ENCODE data around the gene SP8. TPM values are rescaled to one million over a fixed set of nuclear protein-coding genes. Genes with fewer than 3 reads are reported as not detected.
A peak's percentile ranks its signal among the peaks of the same experiment; 100 is the strongest.

The SP8 gene
- total RNA-seq, 1 experiment from 2014 or later = not detected

DNA sequence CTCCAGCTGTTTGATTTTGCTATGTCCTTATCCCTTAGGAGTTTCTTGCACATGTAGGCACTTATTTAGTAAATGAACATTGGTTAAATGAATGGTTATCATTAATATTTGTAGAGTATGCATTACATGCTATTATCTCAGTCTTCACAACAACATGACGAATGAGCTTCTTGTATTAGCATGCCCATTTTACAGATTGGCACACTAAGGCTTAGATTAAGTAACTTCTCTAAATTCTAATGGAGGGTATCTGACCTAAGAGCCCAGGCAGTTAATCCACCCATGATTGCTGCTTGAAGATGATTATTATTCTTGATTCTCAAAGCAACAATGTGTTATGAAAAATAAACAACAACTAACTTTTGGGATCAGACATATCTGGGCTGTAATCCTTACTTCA is 32.7 kb downstream of the SP8 start:
- DNase-seq (ENCODE audit: low read depth) = no peak

DNA sequence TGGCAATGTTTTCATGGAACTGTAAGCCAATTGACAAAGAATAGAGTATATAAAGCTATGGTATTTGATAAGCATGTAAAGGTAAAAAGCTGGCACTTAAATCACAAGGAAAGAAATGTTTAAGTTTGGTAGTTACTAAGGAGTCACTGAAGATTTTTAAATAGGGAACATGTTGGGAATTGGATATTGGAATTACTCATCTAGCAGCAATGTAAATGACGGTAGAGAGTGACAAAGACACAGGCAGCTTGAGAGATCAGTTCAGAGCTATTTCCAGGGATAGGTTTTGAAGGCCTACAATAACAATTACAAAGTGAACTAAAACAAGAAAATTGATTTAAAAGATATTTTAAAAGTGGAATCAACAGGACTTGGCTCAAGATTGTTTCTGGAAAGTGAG is 36.8 kb downstream of the SP8 start:
- DNase-seq (ENCODE audit: low read depth) = no peak

GRCh38 chr7:20748853-20749252 is 37.8 kb downstream of the SP8 start:
- no peak for DNase-seq (ENCODE audit: low read depth)

DNA sequence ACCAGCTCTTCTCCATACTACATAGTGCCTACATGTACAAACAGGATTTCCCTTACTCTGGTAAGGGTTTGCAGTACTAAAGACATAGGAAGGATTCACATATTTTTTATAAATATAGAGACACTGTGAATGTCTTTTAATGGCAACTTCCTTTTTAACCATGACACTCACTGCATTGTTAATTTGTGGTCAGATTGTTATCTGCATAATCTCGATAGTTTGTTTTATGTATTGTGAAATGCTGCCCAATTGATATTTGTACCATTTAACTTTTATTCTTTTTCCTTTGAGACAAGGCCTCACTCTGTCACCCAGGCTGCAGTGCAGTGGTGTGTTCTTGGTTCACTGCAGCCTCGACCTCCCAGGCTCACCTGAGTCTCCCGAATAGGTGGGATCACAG is 39.7 kb downstream of the SP8 start:
- DNase-seq (ENCODE audit: low read depth) = no peak

DNA sequence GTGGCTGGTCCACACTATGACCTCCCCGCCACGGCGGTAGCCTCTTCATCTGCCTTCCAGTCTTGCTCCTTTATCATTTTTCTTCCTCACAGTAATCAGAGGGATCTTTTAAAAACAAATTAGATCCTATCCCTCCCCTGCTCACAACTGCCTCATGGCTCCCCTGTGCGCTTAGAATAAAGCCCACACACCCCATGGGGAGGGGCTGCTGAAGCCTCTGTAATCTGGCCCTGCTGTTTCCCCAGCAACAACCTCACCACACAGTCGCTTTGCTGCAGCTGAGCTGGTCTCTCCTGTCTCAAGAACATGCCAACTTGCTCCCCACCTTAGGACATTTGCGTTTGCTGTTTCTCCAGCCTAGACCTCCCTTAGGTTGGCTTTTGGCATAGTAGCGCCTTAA is 41.0 kb downstream of the SP8 start:
- no peak for DNase-seq (ENCODE audit: low read depth)

- DNase-seq (ENCODE audit: low read depth) = peak; percentile 25
Measured at GRCh38 chr7:20744954-20745446, 41.7 kb downstream of the SP8 start.

DNA sequence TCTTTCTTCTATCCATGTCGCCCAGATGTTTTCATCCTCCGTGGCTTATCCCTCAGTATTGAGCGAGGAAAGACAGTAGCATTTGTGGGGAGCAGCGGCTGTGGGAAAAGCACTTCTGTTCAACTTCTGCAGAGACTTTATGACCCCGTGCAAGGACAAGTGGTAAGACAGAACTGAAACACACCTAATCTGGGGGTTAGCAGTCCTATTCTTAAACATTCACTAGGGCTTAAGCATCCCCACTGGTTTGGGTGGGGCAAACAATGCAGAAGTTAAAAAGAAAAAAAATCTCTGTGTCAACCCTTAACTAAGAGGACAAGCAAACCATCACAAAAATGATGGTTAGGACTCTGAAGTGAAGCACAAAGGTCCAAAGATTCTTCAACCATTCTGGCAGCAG is 43.8 kb downstream of the SP8 start:
- no peak for DNase-seq (ENCODE audit: low read depth)

- no peak for DNase-seq (ENCODE audit: low read depth)
Measured at GRCh38 chr7:20741801-20742200, 44.9 kb downstream of the SP8 start.

DNA sequence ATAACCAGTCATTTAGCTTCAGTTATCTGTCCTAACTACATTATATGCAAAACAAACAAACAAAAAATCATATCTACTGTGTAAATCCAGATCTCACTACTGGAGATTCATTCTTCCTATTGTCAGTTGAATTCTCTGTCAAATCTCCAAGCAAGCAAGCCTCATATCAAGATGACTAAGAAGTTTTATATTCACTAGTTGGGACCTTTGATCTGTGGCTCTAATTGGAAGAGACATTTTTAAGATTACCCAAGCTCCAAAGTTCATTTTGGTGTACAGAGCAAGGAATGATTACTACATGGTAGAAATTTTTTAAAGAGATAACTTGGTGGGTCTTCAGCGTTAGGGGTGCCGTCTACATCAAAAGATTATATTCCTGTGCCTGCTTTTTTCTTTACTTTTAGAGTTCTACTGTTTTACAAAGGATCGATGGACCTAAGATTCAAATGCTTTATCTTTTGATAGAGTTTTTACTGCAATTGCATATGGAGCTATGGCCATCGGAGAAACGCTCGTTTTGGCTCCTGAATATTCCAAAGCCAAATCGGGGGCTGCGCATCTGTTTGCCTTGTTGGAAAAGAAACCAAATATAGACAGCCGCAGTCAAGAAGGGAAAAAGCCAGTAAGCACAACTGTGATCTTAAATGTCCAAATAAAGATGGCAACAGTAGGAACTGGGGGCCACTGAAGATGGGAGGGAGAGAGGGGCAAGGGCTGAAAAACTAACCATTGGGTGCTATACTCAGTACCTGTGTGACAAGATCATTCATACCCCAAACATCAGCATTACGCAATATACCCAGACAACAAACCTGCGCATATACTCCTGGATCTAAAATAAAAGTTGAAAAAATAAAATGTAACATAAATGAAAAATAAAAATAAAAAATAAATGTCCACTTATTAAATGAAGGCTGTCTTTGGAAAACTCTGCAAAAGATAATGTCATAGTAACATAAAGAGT is 47.9 kb downstream of the SP8 start:
- no peak for DNase-seq (ENCODE audit: low read depth)

DNA sequence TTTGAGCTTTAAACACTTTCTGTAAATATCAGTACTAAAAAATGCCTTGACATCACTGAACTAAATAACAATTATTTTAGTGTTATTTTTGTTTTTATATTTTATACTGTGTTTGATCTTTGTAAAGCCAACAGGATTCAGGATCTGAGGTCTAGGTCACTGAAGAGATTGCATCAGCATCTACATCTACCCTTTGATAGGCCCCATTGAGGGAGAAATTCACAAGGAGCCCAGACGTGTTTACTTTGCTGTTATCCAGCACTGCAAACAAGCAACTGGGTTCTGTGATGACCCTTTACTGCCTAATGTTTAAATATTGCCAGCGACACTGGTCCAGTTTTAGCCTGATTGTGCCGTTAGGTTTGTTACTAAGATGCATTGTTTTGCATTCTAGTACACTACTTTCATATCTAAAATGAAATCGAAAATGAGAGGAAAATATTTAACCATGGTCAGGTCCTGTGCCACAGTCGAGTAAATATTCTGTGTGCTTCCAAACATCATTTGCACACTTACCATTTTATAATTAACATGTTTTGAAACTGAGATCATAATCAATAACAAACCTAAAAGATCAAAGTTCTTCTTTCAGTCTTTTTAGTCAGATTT is 48.7 kb downstream of the SP8 start:
- no peak for DNase-seq (ENCODE audit: low read depth)

DNA sequence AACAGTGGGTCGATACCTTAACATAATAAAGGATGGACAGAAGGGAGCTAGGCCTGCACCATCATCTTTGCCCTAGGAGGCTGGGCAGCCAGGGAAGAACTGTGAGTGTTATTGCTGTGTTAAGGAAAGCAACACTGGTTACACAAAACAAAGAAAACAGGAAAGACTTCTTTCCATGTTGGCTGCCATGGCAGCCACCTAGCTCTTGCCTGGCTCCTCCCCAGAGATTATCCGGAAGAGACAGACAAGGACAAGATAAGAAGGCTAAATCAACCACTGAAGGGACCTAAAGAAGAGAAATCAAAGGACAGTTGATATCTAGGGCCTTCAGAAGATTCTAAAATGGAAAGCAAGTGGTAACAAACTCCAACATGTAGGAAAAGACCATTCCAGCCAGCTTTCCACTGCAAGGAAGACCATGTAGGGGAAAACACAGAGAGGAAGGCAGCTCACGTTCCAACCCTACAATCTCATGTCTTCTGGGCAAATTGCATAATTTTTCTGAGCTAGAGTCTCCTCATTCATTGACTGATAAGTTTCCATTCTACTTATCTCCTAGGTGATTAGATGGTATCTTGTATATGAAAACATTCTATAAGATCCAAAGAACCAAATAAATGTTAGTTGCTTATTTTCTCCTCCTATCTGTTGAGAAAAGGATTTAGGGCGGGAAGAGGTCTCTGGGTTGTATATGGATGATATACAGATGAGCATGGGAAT is 51.2 kb downstream of the SP8 start:
- DNase-seq (ENCODE audit: low read depth) = no peak

Other genes with a start within 250 kb of the SP8 start
- not detected in 2 replicates for gene ABCB5, start 171.2 kb downstream of the SP8 start, total RNA-seq (2014; rRNA removed; shearing (Covaris generic))

Measured in M059J (cell line).